Measurements from ENCODE around the gene CPXM2.

CPXM2 gene

DNA sequence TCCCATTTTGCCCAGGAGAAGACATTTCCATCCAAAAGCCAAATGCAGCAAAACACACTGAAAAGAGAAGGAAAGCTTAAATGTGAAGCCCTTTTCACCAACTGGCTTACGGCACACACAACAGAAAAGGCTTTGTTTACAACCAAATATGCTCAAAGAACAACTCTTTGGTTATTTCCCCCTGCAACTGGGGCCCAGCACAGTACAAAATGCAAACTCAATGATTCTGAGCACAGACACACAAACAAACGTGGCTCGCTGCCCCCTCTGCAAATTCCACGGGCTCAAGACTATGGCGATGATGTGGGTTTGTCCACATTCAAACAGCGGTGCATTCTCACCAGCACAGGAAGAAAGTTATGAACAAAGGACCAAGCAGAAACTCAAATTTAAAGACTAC is 5.3 kb downstream of the CPXM2 start:
- H3K4me3 ChIP-seq (replicated peaks in 1 of 2; ENCODE audit: low read depth in 2 of 2, low read length in 2 of 2) = no peak overlapping the region
- DNase-seq (ENCODE audit: low read depth in 2 of 2) = no peak
- TF ChIP-seq CTCF (IDR thresholded peaks at IDR 0.05; ENCODE audit: low read depth, low read length) = no peak

GRCh38 chr10:123885406-123886170 is 6.0 kb downstream of the CPXM2 start:
- no peak for DNase-seq (ENCODE audit: low read depth in 2 of 2)
- H3K4me3 ChIP-seq (replicated peaks in 1 of 2; ENCODE audit: low read depth in 2 of 2, low read length in 2 of 2) = no peak overlapping the region
- TF ChIP-seq CTCF (IDR thresholded peaks at IDR 0.05; ENCODE audit: low read depth, low read length) = no peak

- TF ChIP-seq CTCF (IDR thresholded peaks at IDR 0.05; ENCODE audit: low read depth, low read length) = no peak
- H3K4me3 ChIP-seq (replicated peaks in 1 of 2; ENCODE audit: low read depth in 2 of 2, low read length in 2 of 2) = no peak overlapping the region
- no peak for DNase-seq (ENCODE audit: low read depth in 2 of 2)
These were observed 6.7 kb downstream of the CPXM2 start for GRCh38 chr10:123884907-123885381.

DNA sequence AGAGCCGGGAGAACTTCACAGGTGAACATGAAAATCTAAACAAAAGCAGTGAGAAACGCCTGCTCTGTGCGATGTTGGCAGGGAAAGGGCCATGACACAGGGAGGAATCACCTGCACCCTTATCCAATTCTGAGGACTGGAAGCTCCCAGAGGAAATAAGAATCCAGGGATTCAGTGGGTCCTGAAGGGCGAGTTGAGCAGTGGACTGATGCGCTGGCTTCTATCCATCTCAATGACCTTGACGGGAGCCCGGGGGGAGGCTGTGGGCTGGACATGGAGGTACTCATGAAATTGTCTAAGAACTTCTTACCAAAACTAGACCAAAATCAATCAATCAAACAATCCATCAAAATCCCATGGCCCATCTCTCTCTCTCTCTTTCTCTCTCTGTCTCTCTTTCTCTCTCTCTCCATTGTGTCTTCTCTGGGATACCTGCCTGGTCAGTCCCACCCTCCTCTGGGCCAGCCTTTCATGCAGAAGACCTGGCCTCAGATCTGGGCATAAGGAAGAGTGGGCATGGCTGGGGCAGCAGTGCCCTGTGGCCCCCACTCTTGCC is 7.2 kb downstream of the CPXM2 start:
- TF ChIP-seq CTCF (IDR thresholded peaks at IDR 0.05; ENCODE audit: low read depth, low read length) = no peak
- no peak overlapping the region for H3K4me3 ChIP-seq (replicated peaks in 1 of 2; ENCODE audit: low read depth in 2 of 2, low read length in 2 of 2)
- no peak for DNase-seq (ENCODE audit: low read depth in 2 of 2)

DNA sequence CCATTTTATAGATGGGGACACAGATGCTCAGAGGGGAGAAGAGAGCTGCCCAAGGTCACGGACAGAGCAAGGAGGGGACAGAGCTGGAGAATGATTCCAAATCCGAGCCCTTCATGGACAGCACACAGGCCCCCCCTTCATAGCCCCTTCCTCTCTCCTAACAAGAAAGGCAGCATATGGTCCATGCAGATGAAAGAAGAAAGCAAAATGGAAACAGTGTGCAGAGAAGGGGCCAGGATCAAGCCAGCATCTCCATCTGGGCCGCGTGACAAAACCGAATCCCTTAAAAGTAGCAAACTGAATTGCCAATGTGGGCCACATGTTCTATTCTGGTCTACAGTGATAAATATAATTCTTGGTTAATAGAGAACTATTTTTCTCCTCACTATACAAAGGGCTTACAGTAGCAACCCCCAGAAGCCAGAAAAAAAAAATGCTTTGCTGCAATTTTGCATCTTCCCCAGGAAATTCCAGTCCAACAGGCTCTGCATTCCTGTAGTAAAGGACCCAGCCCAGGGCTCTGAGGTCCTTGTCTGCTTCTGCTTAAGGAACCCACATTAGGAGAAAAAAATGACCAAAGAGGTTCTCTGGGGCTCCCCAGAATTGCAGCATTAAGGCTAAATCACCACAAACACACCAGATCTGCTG is 7.8 kb downstream of the CPXM2 start:
- H3K4me3 ChIP-seq (replicated peaks in 1 of 2; ENCODE audit: low read depth in 2 of 2, low read length in 2 of 2) = no peak overlapping the region
- TF ChIP-seq CTCF (IDR thresholded peaks at IDR 0.05; ENCODE audit: low read depth, low read length) = no peak
- no peak for DNase-seq (ENCODE audit: low read depth in 2 of 2)

GRCh38 chr10:123882681-123883445 is 8.7 kb downstream of the CPXM2 start:
- no peak for TF ChIP-seq CTCF (IDR thresholded peaks at IDR 0.05; ENCODE audit: low read depth, low read length)
- DNase-seq (ENCODE audit: low read depth in 2 of 2) = no peak
- no peak overlapping the region for H3K4me3 ChIP-seq (replicated peaks in 1 of 2; ENCODE audit: low read depth in 2 of 2, low read length in 2 of 2)

Measured in cardiac fibroblast (primary cell).